Inferior parietal cortex (tissue), 1 donor: ENCODE results near the gene DDX49.
"Not testable (repeated sequence)": the region's sequence is repeated elsewhere in the genome, so short reads cannot be mapped to it uniquely, and the experiment has no call there.

Source experiments
- DNase-seq: peaks from one replicate; pipeline ENCODE4 v3.0.0-alpha.2; 2016; ENCODE audit errors: extremely low spot score

The DDX49 gene

DNA sequence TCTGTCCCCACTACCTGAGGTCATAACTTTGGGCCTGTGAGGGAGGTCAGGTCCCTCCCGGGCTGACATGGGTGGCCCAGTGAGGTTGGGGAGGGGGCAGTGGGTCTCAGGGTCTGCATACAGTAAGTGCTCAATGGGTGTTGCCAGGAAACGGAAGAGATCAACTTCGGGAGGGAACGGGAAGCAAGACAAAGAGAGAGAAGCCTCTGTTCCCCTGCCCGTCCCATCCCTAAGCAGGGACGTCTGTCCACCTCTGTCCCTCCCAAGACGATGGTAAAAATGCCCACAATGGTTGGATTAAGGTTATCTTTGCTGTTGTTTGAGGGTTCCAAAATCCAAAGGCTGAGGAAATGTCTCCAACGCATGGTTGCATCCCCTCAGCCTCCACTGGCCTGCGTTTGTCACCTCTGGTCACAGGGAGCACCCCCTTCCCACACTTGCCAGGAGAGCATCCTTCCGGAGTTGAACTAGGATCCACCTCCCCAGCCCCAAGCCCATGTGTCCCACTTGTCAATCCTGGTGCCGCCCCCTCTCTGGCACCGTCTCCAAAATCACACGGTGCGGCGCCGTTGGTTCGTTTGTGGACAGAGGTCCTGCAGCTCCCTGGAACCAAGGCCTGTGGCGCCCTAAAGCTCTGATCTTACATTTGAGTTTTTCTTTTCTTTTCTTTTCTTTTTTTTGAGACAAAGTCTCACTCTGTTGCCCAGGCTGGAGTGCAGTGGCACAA lies 22.3 kb downstream of the DDX49 start:
- DNase-seq, result no peak

GRCh38 chr19:18942692-18943091 lies 23.2 kb downstream of the DDX49 start:
- DNase-seq, result no peak

DNA sequence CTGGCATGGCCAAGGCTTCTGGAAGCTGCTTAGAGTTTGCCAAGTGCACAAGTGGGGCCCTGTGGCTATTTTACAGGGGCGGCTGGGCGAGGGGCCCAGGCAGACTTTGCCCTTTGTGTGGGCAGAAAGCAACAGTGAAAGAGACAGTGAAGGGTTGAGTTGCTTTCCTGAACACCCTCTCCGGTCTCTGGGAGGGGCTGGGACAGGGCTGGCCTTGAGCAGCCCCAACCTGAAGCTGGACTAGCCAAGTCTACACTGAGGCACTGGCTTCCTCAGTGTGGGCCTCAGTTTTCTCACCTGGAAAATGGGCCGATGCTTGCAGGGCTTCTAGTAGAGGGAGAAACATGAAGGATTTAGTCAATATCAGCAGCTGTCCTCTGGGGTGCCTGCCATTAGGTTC lies 23.9 kb downstream of the DDX49 start:
- DNase-seq, result no peak

DNA sequence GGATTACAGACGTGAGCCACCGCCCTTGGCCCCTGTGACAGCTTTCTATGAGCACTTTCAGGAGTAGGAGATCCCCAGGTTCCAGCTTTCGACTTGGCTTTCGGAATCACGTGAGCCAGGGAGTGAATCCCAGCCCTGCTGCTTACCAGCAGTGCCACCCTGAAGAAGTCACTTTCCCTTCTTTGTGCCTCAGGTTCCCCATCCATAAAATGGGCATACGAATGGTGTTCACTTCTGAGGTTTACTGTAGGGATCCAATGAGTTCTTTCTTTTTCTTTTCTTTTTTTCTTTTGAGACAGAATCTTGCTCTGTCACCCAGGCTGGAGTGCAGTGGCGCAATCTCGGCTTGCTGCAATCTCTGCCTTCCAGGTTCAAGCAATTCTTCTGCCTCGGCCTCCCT lies 25.8 kb downstream of the DDX49 start:
- no peak for DNase-seq

GRCh38 chr19:18946335-18946734 lies 26.8 kb downstream of the DDX49 start:
- DNase-seq, result no peak

- DNase-seq, result no peak
Measured at GRCh38 chr19:18946918-18947317, 27.4 kb downstream of the DDX49 start.

DNA sequence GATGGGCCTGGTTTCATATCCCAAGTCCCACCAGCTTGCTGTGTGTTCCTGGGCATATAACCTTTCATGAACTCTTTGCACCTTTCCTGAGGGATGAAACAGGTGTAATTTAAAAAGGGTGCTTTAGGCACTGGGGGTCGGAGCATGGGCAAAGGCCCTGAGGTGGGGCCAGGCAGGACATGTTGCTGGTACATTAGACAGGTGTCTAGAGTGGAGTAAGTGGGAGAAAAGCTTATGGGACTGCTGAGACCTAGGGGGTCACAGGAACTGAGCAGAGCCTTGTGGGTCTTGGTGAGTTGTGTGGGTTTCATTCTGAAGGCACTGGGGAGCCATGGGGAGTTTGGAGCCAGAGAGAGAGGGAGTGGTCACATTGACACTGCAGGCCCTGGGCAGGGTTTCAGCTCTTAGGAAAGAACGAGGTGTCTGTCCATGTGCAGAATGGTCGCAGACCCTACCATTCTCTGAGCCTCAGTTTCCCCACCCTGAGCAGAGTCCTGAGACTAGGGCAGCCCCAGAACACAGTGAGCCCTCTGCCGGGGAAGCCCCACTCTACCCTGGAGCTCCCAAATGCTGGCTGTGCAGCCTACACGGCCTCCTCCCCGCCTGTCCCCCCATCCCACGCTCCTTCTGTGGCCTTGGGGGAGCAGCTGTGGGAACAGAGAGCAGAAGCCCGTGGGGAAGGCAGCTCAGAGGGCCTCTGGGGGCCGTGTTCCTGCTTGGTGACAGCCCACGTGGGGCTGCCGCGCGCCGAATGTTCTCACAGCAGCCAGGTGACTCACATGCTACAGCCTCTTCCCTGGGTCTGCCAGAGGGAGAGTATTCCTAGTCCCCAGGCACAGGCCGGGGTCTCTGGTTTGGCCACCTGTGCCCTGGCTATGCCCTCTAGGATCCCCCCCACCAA lies 28.8 kb downstream of the DDX49 start:
- no peak for DNase-seq

DNA sequence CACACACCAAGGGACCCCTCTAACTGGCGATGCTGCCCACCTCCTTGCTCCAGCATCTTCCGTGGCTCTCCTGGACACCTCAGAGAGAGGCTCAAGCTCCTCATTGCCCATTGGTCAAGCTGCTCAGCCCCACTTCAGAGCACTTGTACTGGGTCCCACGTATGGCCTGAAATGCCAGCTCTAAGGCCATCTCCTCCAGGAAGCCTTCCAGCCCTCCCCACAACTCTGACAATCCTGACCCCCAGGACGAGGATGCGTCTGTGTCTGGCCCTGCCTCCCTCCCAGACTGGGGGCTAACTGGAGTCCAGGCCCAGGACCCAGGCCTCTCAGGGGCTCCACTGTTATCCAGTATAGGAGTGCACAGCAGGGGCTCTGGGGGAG lies 29.5 kb downstream of the DDX49 start:
- no peak for DNase-seq

- no peak for DNase-seq
Measured at GRCh38 chr19:18949858-18950257, 30.3 kb downstream of the DDX49 start.

DNA sequence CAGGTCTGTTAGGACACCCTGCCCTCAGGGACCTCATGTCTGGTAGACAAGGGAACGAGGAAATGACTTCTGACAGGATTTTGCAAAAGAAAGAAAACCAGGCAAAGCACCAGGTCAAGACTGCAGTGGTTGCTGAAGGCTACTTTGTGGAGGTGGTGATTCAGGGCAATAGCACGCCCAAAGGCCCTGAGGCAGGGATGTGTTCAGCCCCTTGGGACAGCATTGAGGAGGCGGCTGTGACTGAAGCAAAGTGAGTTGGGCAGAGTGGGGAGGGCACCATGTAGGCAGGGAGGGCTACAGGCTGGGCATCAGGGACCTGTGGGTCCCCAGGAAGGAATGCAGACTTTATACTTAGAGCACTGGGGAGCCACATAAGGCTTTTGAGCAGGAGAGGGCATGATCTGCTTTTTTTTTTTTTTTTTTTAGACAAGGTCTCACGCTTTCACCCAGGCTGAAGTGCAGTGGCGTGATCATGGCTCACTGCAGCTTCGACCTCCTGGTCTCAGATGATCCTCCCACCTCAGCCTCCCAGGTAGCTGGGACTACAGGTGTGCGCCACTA lies 32.3 kb downstream of the DDX49 start:
- no peak for DNase-seq

GRCh38 chr19:18952364-18953003 lies 33.0 kb downstream of the DDX49 start:
- DNase-seq, result not testable (repeated sequence)

DNA sequence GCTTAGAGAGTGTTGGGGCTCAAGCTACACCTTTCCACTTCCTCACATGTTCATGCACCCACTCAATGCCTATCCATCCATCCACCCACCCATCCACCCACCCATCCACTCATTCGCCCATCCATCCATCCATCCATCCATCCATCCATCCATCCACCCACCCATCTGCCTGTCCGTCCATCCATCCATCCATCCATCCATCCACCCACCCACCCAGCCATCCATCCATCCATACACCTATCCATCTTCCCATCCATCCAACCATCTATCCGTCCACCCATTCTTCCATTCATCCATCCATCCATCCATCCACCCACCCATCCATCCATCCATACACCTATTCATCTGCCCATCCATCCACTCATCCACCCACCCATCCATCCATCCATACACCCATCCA lies 34.6 kb downstream of the DDX49 start:
- no peak for DNase-seq

DNA sequence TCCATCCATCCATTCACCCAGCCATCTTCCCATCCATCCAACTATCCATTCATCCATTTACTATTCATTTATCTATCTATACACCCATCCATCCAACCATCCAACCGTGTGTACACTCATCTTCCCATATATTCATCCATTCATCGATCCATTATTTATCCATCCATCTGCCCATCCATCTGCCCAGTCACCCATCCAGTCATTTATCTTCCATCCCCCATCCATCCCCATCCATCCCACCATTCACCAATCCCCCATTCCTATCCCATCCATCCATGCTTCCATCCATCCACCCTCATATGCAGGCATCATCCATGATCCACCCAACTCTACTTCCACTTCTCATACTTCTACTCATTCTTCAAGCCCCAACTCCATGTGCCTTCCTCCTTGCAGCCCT lies 35.5 kb downstream of the DDX49 start:
- no peak for DNase-seq

DNA sequence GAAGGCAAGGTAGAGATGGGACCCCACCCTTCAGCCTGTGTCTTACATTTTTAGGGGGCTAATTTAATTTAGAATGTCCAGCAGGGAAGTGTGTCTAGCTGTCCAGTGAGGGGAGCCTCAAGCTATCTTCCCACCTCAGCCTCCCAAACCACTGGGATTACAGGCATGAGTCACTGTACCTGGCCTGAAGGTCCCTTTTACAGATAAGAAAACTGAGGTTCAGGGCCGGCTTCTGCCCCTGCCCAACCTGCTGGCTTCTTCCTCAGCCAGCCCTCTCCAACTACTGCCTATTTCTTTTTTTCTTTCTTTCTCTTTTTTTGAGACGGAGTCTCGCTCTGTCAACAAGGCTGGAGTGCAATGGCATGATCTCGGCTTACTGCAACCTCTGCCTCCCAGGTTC lies 40.9 kb downstream of the DDX49 start:
- DNase-seq, result no peak

- DNase-seq, result no peak
Measured at GRCh38 chr19:18961767-18962620, 42.5 kb downstream of the DDX49 start.

DNA sequence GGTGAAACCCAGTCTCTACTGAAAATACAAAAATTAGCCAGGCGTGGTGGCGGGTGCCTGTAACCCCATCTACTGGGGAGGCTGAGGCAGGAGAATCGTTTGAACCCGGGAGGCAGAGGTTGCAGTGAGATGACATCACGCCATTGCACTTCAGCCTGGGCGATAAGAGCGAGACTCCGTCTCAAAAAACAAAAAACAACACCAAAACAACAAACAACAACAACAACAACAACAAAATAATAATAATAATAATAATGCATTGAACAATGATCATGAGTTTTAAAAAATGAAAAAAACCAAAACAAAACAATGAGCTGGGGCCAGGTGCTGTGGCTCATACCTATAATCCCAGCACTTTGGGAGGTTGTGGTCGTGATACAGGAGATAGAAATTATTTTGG lies 44.6 kb downstream of the DDX49 start:
- no peak for DNase-seq

DNA sequence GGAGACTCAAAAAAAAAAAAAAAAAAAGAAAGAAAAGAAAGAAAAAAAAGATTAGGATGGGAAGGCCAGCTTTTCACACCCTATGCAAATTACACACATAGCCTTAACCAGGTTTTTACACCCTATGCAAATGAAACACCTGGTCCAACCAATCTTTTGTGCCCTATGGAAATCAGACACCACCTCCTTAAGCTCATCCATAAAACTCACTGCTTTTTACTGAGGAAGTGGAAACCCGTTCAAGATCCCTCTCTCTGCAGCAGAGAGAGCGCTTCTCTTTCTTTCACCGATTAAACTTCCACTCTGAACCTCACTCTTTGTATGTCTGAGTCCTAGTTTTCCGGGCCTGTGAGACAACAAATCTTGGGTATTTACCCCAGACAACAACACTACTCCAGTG lies 46.8 kb downstream of the DDX49 start:
- no peak for DNase-seq

GRCh38 chr19:18967358-18968146 lies 48.0 kb downstream of the DDX49 start:
- no peak for DNase-seq

DNA sequence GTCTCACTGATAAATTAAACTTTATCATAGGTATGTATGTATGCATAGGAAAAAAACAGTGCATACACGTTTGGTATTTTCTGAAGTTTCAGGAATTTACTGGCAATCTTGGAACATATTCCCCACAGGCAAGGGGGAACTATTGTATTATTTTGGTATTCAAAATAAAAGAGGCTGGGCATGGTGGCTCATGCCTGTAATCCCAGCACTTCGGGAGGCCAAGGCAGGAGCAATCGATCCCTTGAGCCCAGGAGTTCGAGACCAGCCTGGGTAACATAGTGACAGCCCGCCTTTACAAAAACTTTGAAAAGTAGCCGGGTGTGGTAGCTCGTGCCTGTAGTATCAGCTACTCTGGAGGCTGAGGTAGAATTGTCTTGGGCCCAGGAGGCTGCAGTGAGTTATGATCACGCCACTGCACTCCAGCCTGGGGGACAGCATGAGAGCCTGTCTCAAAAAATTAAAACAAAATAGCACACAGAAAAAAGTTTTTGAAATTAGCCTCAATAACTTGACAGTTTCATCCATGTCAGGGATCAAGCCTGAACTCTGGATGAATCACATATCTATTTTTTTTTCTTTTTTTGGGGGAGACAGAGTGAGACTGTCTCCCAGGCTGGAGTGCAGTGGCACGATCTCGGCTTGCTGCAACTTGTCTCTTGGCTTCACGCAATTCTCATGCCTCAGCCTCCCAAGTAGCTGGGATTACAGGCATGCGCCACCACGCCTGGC lies 50.6 kb downstream of the DDX49 start:
- DNase-seq, result no peak

DNA sequence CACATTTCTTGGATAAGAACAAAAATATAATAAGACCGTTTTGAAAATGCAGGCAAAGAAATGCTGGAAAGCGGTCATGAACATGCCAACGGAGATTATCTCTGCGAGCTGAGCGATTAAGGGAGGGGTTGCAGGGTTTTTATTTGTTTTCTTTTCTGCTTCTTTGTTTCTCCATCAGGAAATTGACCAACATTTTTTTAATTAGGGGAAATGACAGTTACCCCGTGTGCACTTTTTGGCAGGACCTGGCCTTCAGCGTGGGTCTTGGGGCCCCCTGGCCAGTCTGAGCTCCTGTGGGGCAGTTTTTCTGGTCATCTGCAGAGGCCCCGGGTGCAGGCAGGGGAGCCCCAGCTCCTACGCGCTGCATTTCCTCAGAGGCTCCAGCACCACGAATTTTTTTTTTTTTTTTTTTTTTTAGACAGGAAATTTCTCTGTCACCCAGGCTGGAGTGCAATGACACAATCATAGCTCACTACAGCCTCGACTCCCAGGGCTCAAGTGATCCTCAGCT lies 52.8 kb downstream of the DDX49 start:
- DNase-seq, result no peak
